ENCODE results near the gene PALM.
A peak's percentile ranks its signal among the peaks of the same experiment; 100 is the strongest.

The PALM gene

DNA sequence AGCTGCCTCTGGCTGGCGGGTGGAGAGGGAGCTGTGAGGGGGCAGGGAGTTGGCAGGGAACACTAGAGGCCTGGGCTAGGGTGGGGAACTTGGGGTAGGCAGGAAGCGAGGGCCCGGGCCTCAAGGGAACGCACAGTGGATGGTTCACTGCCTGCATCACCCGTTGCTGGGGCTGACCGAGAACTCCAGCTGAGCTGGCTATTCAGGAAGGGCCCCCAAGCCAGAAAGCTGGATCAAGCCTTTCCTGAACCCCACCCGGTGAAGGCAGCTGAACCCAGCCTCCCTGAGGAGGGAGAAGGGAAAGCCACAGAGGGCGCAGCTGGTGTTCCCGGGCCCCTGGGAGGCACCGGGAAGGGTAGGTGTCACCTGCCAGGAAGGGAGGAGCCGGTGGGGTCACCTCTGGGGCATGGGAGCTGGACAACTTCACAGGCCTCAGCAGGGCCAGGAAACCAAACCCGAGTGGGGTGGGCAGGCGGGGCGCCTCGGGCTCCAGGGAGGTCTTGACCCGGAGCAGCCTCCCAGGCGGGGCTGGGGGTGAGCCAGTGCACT is 13.9 kb downstream of the PALM start:
- TF ChIP-seq NFIC (IDR thresholded peaks at IDR 0.05) (peak; percentile 64), FOXM1 (IDR thresholded peaks at IDR 0.05; ENCODE audit: borderline replicate concordance, low read depth) (0 out of 2 replicates have a peak, but pooled peaks have one; percentile 21), CREB1 (IDR thresholded peaks at IDR 0.05; ENCODE audit: low read depth) (no peak), EP300 (IDR thresholded peaks at IDR 0.05; ENCODE audit: borderline replicate concordance) (peak; percentile 71; the same call in 1 of the 2 replicates), TCF12 (IDR thresholded peaks at IDR 0.05; ENCODE audit: low read depth) (peak; percentile 82), TAF1 (IDR thresholded peaks at IDR 0.05; ENCODE audit: low read depth) (no peak)

GRCh38 chr19:723247-723646 is 14.5 kb downstream of the PALM start:
- TF ChIP-seq TAF1 (IDR thresholded peaks at IDR 0.05; ENCODE audit: low read depth), result no peak
- no peak for TF ChIP-seq TCF12 (IDR thresholded peaks at IDR 0.05; ENCODE audit: low read depth)
- TF ChIP-seq RAD21 (IDR thresholded peaks at IDR 0.05; ENCODE audit: low read depth), result no peak
- no peak for TF ChIP-seq YY1 (IDR thresholded peaks at IDR 0.05; ENCODE audit: low read depth)
- no peak for TF ChIP-seq CEBPB (IDR thresholded peaks at IDR 0.05)
- no peak for TF ChIP-seq FOXM1 (IDR thresholded peaks at IDR 0.05; ENCODE audit: borderline replicate concordance, low read depth)
- TF ChIP-seq REST (IDR thresholded peaks at IDR 0.05; ENCODE audit: low read depth), result no peak
- TF ChIP-seq EP300 (IDR thresholded peaks at IDR 0.05; ENCODE audit: borderline replicate concordance), result no peak
- TF ChIP-seq, protein P1, sequence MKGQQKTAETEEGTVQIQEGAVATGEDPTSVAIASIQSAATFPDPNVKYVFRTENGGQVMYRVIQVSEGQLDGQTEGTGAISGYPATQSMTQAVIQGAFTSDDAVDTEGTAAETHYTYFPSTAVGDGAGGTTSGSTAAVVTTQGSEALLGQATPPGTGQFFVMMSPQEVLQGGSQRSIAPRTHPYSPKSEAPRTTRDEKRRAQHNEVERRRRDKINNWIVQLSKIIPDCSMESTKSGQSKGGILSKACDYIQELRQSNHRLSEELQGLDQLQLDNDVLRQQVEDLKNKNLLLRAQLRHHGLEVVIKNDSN (IDR thresholded peaks at IDR 0.05), result no peak
- no peak for TF ChIP-seq MAX (IDR thresholded peaks at IDR 0.05)
- TF ChIP-seq ZBTB7A (IDR thresholded peaks at IDR 0.05; ENCODE audit: low read depth), result no peak
- TF ChIP-seq EGR1 (IDR thresholded peaks at IDR 0.05), result no peak
- no peak for TF ChIP-seq CREB1 (IDR thresholded peaks at IDR 0.05; ENCODE audit: low read depth)
- TF ChIP-seq TEAD4 (IDR thresholded peaks at IDR 0.05), result no peak
- no peak for TF ChIP-seq NFIC (IDR thresholded peaks at IDR 0.05)

DNA sequence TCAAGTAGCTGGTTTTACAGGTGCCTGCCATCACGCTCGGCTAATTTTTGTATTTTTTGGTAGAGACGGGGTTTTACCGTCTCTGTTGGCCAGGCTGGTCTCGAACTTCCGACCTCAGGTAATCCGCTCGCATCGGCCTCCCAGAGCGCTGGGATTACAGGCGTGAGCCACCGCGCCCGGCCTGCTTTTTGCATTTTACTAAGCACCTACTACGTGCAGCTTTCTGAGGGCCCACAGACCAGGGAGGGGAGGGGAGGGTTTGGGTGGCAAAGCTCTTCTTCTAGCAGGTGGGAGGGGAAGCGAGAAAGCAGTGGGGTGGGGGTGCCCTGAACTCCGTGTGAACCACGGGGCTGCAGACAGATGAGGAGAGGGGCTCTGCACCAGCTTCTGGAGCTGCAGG is 15.0 kb downstream of the PALM start:
- TF ChIP-seq RAD21 (IDR thresholded peaks at IDR 0.05; ENCODE audit: low read depth) (no peak), CREB1 (IDR thresholded peaks at IDR 0.05; ENCODE audit: low read depth) (no peak), EP300 (IDR thresholded peaks at IDR 0.05; ENCODE audit: borderline replicate concordance) (no peak), REST (IDR thresholded peaks at IDR 0.05; ENCODE audit: low read depth) (no peak), FOXM1 (IDR thresholded peaks at IDR 0.05; ENCODE audit: borderline replicate concordance, low read depth) (no peak), MAX (IDR thresholded peaks at IDR 0.05) (no peak), ZBTB7A (IDR thresholded peaks at IDR 0.05; ENCODE audit: low read depth) (no peak), EGR1 (IDR thresholded peaks at IDR 0.05) (no peak)

DNA sequence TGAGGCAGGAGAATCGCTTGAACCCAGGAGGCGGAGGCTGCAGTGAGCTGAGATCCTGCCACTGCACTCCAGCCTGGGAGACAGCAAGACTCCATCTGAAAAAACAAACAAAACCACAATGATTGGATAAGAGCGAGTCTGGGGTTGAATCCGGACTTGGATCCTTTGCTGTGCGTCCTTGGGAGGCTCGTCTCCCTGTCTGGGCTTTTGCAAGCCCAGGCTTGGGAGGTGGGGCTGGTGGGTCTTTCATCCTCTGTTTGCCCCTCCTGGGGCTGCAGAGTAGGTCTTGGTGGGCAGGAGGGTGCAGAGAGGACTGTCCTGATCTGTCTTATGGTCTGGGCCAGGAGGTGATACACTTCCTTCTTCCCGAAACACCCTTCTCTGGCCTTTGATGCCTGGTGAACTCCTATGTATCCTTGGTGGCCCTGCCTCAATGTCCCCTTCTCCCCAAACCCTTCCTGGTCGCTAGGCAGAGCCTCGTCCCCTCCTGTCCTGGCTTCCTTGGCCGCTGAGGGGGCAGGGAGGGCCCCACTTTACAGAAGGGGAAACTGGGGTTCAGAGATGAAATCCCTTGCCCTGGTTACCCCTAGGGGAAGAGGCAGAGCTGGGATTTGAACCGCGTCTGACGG is 16.8 kb downstream of the PALM start:
- TF ChIP-seq, protein P1 (IDR thresholded peaks at IDR 0.05), result no peak

DNA sequence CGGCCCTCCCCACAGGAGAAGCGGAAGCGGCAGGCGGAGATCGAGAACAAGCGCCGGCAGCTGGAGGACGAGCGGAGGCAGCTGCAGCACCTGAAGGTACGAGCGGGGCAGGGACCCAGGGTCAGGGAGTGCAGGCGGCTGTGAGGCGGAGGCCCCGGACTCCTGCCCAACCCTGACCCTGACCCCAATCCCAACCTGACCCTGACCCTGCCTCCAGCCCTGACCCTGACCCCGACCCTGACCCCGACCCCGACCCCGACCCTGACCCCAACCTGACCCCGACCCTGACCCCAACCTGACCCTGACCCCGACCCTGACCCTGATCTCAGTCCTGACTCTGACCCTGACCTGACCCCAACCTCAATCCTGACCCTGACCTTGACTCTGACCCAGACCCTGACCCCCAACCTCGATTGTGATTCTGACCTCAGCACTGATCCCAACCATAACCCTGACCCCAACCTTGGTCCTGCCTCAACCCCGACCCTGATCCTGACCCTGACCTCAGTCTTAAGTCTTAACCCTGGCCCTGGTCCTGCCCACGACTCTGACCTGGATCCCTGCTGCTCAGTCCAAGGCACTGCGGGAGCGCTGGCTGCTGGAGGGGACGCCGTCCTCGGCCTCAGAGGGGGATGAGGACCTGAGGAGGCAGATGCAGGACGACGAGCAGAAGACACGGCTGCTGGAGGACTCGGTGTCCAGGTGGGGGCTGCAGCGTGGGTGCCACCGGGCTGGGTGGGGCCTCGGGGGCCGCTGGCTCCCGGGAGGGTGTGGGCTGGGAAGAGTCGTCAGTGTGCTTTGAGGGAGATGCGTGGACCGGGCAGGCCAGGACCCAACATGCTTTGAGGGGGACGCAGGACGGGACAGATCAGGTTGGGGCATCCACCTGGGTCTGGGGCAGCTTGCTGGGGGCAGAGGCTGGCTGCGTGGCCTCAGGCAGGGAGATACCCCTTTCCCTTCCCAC is 18.5 kb downstream of the PALM start:
- TF ChIP-seq CEBPB (IDR thresholded peaks at IDR 0.05) (no peak), ZBTB7A (IDR thresholded peaks at IDR 0.05; ENCODE audit: low read depth) (0 out of 2 replicates have a peak, but pooled peaks have one; percentile 3)

DNA sequence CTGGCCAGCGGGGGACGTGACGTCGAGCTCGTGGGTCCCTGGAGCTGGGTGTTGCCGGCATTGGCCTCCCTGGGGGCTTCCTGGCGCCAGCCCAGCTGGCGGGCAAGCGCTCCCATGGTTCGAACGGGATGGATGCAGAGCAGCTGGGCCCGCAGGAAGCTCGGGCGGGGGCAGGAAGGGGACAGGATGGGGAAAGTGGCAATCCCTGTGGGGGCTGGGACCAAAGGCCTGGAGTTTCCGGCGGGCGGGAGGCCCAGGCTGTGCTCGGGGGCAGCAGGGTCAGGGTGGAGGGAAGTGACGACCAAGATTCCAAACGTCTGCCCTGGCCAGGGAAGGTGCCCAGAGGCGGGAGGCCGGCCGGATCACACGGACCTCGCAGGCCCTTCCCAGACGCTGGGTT is 19.3 kb downstream of the PALM start:
- TF ChIP-seq TCF12 (IDR thresholded peaks at IDR 0.05; ENCODE audit: low read depth) (no peak), CREB1 (IDR thresholded peaks at IDR 0.05; ENCODE audit: low read depth) (no peak), RAD21 (IDR thresholded peaks at IDR 0.05; ENCODE audit: low read depth) (no peak), TAF1 (IDR thresholded peaks at IDR 0.05; ENCODE audit: low read depth) (no peak), MAX (IDR thresholded peaks at IDR 0.05) (no peak), YY1 (IDR thresholded peaks at IDR 0.05; ENCODE audit: low read depth) (no peak), EP300 (IDR thresholded peaks at IDR 0.05; ENCODE audit: borderline replicate concordance) (no peak), CEBPB (IDR thresholded peaks at IDR 0.05) (no peak), EGR1 (IDR thresholded peaks at IDR 0.05) (no peak), ZBTB7A (IDR thresholded peaks at IDR 0.05; ENCODE audit: low read depth) (no peak)
- TF ChIP-seq, protein P1 (IDR thresholded peaks at IDR 0.05), result no peak
